Osteoblast (primary cell): Measurements from ENCODE around the gene CYB5D1. TPM values are rescaled to one million over a fixed set of nuclear protein-coding genes. Genes with fewer than 3 reads are reported as not detected.

ENCODE experiments used
- DNase-seq: peaks from one replicate; pipeline ENCODE4 v3.0.0; 2011; ENCODE audit warnings: low spot score, mixed read lengths; ENCODE audit not compliant: insufficient read length; ENCODE audit errors: missing footprints
- H2AFZ ChIP-seq: 2 replicates; pipeline ENCODE4 v1.6.0; 2011; ENCODE audit warnings: mild to moderate bottlenecking, low read length
- H3K27ac ChIP-seq: 2 replicates; pipeline ENCODE4 v1.5.1; 2011; ENCODE audit warnings: mild to moderate bottlenecking, low read depth, low read length, moderate library complexity
- H3K27me3 ChIP-seq: 2 replicates; pipeline ENCODE4 v1.6.0; 2012; ENCODE audit warnings: mild to moderate bottlenecking, control low read depth, inconsistent platforms, low read length, moderate library complexity; ENCODE audit not compliant: insufficient read depth
- H3K36me3 ChIP-seq: 2 replicates; pipeline ENCODE4 v1.5.1; 2011; ENCODE audit warnings: mild to moderate bottlenecking, low read length, control low read depth, moderate library complexity; ENCODE audit not compliant: insufficient read depth
- H3K4me1 ChIP-seq: 2 replicates; pipeline ENCODE4 v1.5.1; 2011; ENCODE audit warnings: mild to moderate bottlenecking, low read length, control low read depth, moderate library complexity; ENCODE audit not compliant: insufficient read depth
- H3K4me2 ChIP-seq: 2 replicates; pipeline ENCODE4 v1.6.0; 2011; ENCODE audit warnings: mild to moderate bottlenecking, low read length; ENCODE audit not compliant: insufficient read depth
- H3K4me3 ChIP-seq: fragments of 200-600 bp; sonication (generic); 3 replicates; pipeline ENCODE4 v1.5.1; 2012; ENCODE audit warnings: mild to moderate bottlenecking, low read length, inconsistent platforms; ENCODE audit not compliant: insufficient read depth
- H3K79me2 ChIP-seq: 2 replicates; pipeline ENCODE4 v1.6.0; 2012; ENCODE audit warnings: mild to moderate bottlenecking, low read length, control low read depth, inconsistent platforms; ENCODE audit not compliant: insufficient read depth
- H3K9me3 ChIP-seq: 2 replicates; pipeline ENCODE4 v1.5.1; 2011; ENCODE audit warnings: low read depth, low read length, control low read depth
- H4K20me1 ChIP-seq: 2 replicates; pipeline ENCODE4 v1.6.0; 2012; ENCODE audit warnings: mild to moderate bottlenecking, low read length, control low read depth; ENCODE audit not compliant: insufficient read depth
- CTCF ChIP-seq: IDR thresholded peaks from 2 replicates; pipeline ENCODE4 v1.5.1; 2011; ENCODE audit warnings: mild to moderate bottlenecking, low read depth, low read length, moderate library complexity; ENCODE audit errors: extremely low read depth
- total RNA-seq: library from RNA; depleted of rRNA; stranded (reverse); fragments of >200 nt; gene quantifications from 2 replicates; pipeline ENCODE4 v1.2.3, GENCODE V29; 2012

The CYB5D1 gene
- total RNA-seq, 1 donor = 10.5 TPM

DNA sequence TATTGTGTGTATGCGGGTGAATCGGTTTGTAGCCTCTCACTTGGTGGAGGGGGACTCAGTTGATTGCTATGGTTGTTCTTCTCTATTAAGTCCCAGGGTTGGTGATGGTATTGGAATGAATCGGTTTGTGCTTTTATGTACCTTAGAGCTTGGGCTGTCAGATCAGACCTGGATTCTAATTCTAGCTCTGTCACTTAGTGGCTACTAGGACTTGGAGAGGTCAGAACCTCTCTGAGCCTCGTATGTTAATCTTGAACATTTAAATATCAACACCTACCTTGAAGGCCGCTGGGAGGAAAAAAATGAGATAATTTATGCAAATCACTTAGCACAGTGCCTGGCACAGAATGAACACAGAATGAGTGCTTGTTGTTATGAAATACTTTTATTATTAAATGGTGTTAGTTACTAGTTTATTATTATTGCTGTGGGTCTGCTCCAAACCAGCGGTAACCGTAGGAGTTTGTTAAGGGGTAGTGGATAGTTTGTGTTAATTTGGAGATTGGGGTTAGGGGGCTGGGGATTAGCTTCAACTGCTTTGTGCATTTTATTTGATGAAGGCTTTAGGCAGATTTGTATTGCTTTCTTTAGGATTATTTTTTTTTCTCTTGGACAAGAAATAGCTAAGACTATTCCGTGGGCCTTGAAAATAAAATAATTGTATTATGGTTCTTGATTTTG, 20.3 kb upstream of the CYB5D1 start:
- peaks cover 27% of the 10 kb centered on the region for H4K20me1 ChIP-seq
- peaks cover 16% of the 10 kb centered on the region for H3K79me2 ChIP-seq
- H3K4me1 ChIP-seq = peaks cover 47% of the 10 kb centered on the region
- H3K27me3 ChIP-seq = no peaks in the 10 kb centered on the region
- peak overlapping the region; percentile 86 for H3K4me2 ChIP-seq
- peak overlapping the region; percentile 75 for H3K4me3 ChIP-seq
- H3K36me3 ChIP-seq = peaks cover 9% of the 10 kb centered on the region
- H3K27ac ChIP-seq = peak overlapping the region; percentile 89
- peak overlapping the region; percentile 5 for H2AFZ ChIP-seq
- no peaks in the 10 kb centered on the region for H3K9me3 ChIP-seq
- no peak for TF ChIP-seq CTCF
- DNase-seq = peak; percentile 71

GRCh38 chr17:7838090-7839075, 19.4 kb upstream of the CYB5D1 start:
- Histone ChIP-seq H3K27ac (peak overlapping the region; percentile 39), H4K20me1 (peaks cover 27% of the 10 kb centered on the region), H3K9me3 (no peaks in the 10 kb centered on the region), H3K36me3 (peaks cover 9% of the 10 kb centered on the region), H3K79me2 (peaks cover 16% of the 10 kb centered on the region), H3K27me3 (no peaks in the 10 kb centered on the region), H3K4me2 (peak overlapping the region; percentile 86), H3K4me3 (peak overlapping the region; percentile 57), H2AFZ (no peak overlapping the region), H3K4me1 (peaks cover 50% of the 10 kb centered on the region)
- TF ChIP-seq CTCF = no peak
- no peak for DNase-seq

- peaks cover 45% of the 10 kb centered on the region for H3K4me1 ChIP-seq
- no peak overlapping the region for H3K4me3 ChIP-seq
- H3K79me2 ChIP-seq = peaks cover 19% of the 10 kb centered on the region
- H3K27ac ChIP-seq = no peak overlapping the region
- no peak overlapping the region for H2AFZ ChIP-seq
- no peaks in the 10 kb centered on the region for H3K9me3 ChIP-seq
- H4K20me1 ChIP-seq = peaks cover 27% of the 10 kb centered on the region
- no peak for TF ChIP-seq CTCF
- no peaks in the 10 kb centered on the region for H3K27me3 ChIP-seq
- no peak for DNase-seq
- H3K4me2 ChIP-seq = peak overlapping the region; percentile 71
- H3K36me3 ChIP-seq = peaks cover 9% of the 10 kb centered on the region
Observed at GRCh38 chr17:7839190-7839875, 18.5 kb upstream of the CYB5D1 start.
